ENCODE data around the gene GNMT.

GRCh38 chr6:43011207-43011606, 50.7 kb downstream of the GNMT start:
- TF ChIP-seq EZH2 (IDR thresholded peaks at IDR 0.05; ENCODE audit: borderline replicate concordance, control insufficient read depth, low read depth, low read length), result no peak
- TF ChIP-seq CTCF (IDR thresholded peaks at IDR 0.05 in 2 of 3, conservative IDR thresholded peaks at IDR 0.05 in 1 of 3; ENCODE audit: control insufficient read depth in 2 of 3, extremely low read depth in 1 of 3, insufficient read depth in 1 of 3, low read depth in 3 of 3, low read length in 3 of 3), result no peak
- TF ChIP-seq SMC3 (IDR thresholded peaks at IDR 0.05; ENCODE audit: borderline replicate concordance, low read length), result no peak
- TF ChIP-seq TCF12 (IDR thresholded peaks at IDR 0.05; ENCODE audit: low read depth, low read length), result no peak
- TF ChIP-seq ELK1 (IDR thresholded peaks at IDR 0.05; ENCODE audit: low read depth, low read length), result no peak
